Neuron (in vitro differentiated cells): ENCODE data around the gene NDUFS5.
"Not testable (repeated sequence)": the region's sequence is repeated elsewhere in the genome, so short reads cannot be mapped to it uniquely, and the experiment has no call there.

ENCODE experiments used
- H2AFZ ChIP-seq: one replicate; pipeline ENCODE4 v1.6.1; 2013; ENCODE audit warnings: low read depth, mild to moderate bottlenecking, inconsistent platforms, low read length, moderate library complexity
- H3K27me3 ChIP-seq: one replicate; pipeline ENCODE4 v1.6.1; 2013; ENCODE audit warnings: low read length; ENCODE audit not compliant: insufficient read depth
- H3K36me3 ChIP-seq: one replicate; pipeline ENCODE4 v1.6.1; 2013; ENCODE audit warnings: low read length; ENCODE audit not compliant: insufficient read depth
- H3K4me1 ChIP-seq: one replicate; pipeline ENCODE4 v1.6.1; 2013; ENCODE audit warnings: low read length; ENCODE audit not compliant: insufficient read depth
- H3K4me3 ChIP-seq: 2 replicates; pipeline ENCODE4 v1.5.1; 2013; ENCODE audit warnings: mild to moderate bottlenecking, low read length, moderate library complexity
- H3K9me3 ChIP-seq: one replicate; pipeline ENCODE4 v1.6.1; 2013; ENCODE audit warnings: low read length

NDUFS5 gene

GRCh38 chr1:39034114-39034654 is 8.0 kb downstream of the NDUFS5 start:
- Histone ChIP-seq H3K9me3 (peaks cover 6% of the 10 kb centered on the region), H3K4me3 (no peak overlapping the region), H3K4me1 (no peaks in the 10 kb centered on the region), H3K27me3 (no peaks in the 10 kb centered on the region), H2AFZ (no peak overlapping the region), H3K36me3 (peaks cover 65% of the 10 kb centered on the region)

GRCh38 chr1:39036678-39037077 is 10.5 kb downstream of the NDUFS5 start:
- Histone ChIP-seq H3K27me3 (no peaks in the 10 kb centered on the region), H3K4me1 (no peaks in the 10 kb centered on the region), H2AFZ (no peak overlapping the region), H3K9me3 (peaks cover 6% of the 10 kb centered on the region), H3K36me3 (peaks cover 57% of the 10 kb centered on the region), H3K4me3 (no peak overlapping the region)

- Histone ChIP-seq H3K36me3 (peaks cover 33% of the 10 kb centered on the region), H3K27me3 (no peaks in the 10 kb centered on the region), H2AFZ (no peak overlapping the region), H3K4me1 (no peaks in the 10 kb centered on the region), H3K4me3 (no peak overlapping the region), H3K9me3 (no peaks in the 10 kb centered on the region)
Observed at GRCh38 chr1:39043513-39043912, 17.4 kb downstream of the NDUFS5 start.

- H2AFZ ChIP-seq: no peak overlapping the region
- H3K36me3 ChIP-seq: peaks cover 35% of the 10 kb centered on the region
- H3K27me3 ChIP-seq: no peaks in the 10 kb centered on the region
- no peaks in the 10 kb centered on the region for H3K9me3 ChIP-seq
- H3K4me3 ChIP-seq: no peak overlapping the region
- H3K4me1 ChIP-seq: no peaks in the 10 kb centered on the region
Observed at GRCh38 chr1:39044762-39045161, 18.6 kb downstream of the NDUFS5 start.

GRCh38 chr1:39045231-39045630 is 19.1 kb downstream of the NDUFS5 start:
- Histone ChIP-seq H3K9me3 (no peaks in the 10 kb centered on the region), H3K36me3 (peaks cover 38% of the 10 kb centered on the region), H3K4me3 (no peak overlapping the region), H3K4me1 (no peaks in the 10 kb centered on the region), H2AFZ (no peak overlapping the region), H3K27me3 (no peaks in the 10 kb centered on the region)

- no peak overlapping the region for H3K4me3 ChIP-seq
- no peaks in the 10 kb centered on the region for H3K9me3 ChIP-seq
- peaks cover 34% of the 10 kb centered on the region for H3K36me3 ChIP-seq
- no peak overlapping the region for H2AFZ ChIP-seq
- no peaks in the 10 kb centered on the region for H3K4me1 ChIP-seq
- H3K27me3 ChIP-seq: no peaks in the 10 kb centered on the region
Observed at GRCh38 chr1:39046613-39047210, 20.6 kb downstream of the NDUFS5 start.

- Histone ChIP-seq H3K9me3 (no peaks in the 10 kb centered on the region), H3K36me3 (peaks cover 31% of the 10 kb centered on the region), H2AFZ (no peak overlapping the region)
Observed at GRCh38 chr1:39047374-39048229, 21.5 kb downstream of the NDUFS5 start.

GRCh38 chr1:39048745-39049370 is 22.7 kb downstream of the NDUFS5 start:
- H3K4me1 ChIP-seq: no peaks in the 10 kb centered on the region
- H3K27me3 ChIP-seq: no peaks in the 10 kb centered on the region
- peaks cover 23% of the 10 kb centered on the region for H3K36me3 ChIP-seq
- no peaks in the 10 kb centered on the region for H3K9me3 ChIP-seq
- H3K4me3 ChIP-seq: no peak overlapping the region
- no peak overlapping the region for H2AFZ ChIP-seq

More at GRCh38 chr1:39047374-39048229, 21.5 kb downstream of the NDUFS5 start:
- Histone ChIP-seq H3K4me1 (no peaks in the 10 kb centered on the region), H3K27me3 (no peaks in the 10 kb centered on the region), H3K4me3 (no peak overlapping the region)

- H3K9me3 ChIP-seq: no peaks in the 10 kb centered on the region
- H3K36me3 ChIP-seq: peaks cover 17% of the 10 kb centered on the region
- no peak overlapping the region for H2AFZ ChIP-seq
- no peaks in the 10 kb centered on the region for H3K27me3 ChIP-seq
- no peaks in the 10 kb centered on the region for H3K4me1 ChIP-seq
- no peak overlapping the region for H3K4me3 ChIP-seq
Observed at GRCh38 chr1:39050001-39050400, 23.9 kb downstream of the NDUFS5 start.

GRCh38 chr1:39051193-39051850 is 25.2 kb downstream of the NDUFS5 start:
- not testable (repeated sequence) for H3K27me3 ChIP-seq, H3K4me3 ChIP-seq, H2AFZ ChIP-seq, H3K4me1 ChIP-seq, H3K9me3 ChIP-seq
- H3K36me3 ChIP-seq: peaks cover 14% of the 10 kb centered on the region

GRCh38 chr1:39051956-39052355 is 25.8 kb downstream of the NDUFS5 start:
- no peaks in the 10 kb centered on the region for H3K4me1 ChIP-seq
- H2AFZ ChIP-seq: no peak overlapping the region
- H3K27me3 ChIP-seq: no peaks in the 10 kb centered on the region
- H3K4me3 ChIP-seq: no peak overlapping the region
- H3K9me3 ChIP-seq: no peaks in the 10 kb centered on the region
- peaks cover 14% of the 10 kb centered on the region for H3K36me3 ChIP-seq

- H2AFZ ChIP-seq, H3K4me3 ChIP-seq, H3K36me3 ChIP-seq, H3K9me3 ChIP-seq, H3K4me1 ChIP-seq, H3K27me3 ChIP-seq: not testable (repeated sequence)
Observed at GRCh38 chr1:39055213-39055710, 29.1 kb downstream of the NDUFS5 start.

- H3K4me1 ChIP-seq, H3K27me3 ChIP-seq, H3K9me3 ChIP-seq, H2AFZ ChIP-seq, H3K36me3 ChIP-seq, H3K4me3 ChIP-seq: not testable (repeated sequence)
Observed at GRCh38 chr1:39061516-39061915, 35.4 kb downstream of the NDUFS5 start.
